Measurements from ENCODE around the gene NELFA. TPM values are rescaled to one million over a fixed set of nuclear protein-coding genes. Genes with fewer than 3 reads are reported as not detected.
"Not testable (repeated sequence)": the region's sequence is repeated elsewhere in the genome, so short reads cannot be mapped to it uniquely, and the experiment has no call there.

NELFA gene
- polyA plus RNA-seq, 3 donors: 40.0 to 49.1 (median 41.7) TPM

GRCh38 chr4:1998296-1998695 is 10.5 kb downstream of the NELFA start:
- DNase-seq: no peak

DNA sequence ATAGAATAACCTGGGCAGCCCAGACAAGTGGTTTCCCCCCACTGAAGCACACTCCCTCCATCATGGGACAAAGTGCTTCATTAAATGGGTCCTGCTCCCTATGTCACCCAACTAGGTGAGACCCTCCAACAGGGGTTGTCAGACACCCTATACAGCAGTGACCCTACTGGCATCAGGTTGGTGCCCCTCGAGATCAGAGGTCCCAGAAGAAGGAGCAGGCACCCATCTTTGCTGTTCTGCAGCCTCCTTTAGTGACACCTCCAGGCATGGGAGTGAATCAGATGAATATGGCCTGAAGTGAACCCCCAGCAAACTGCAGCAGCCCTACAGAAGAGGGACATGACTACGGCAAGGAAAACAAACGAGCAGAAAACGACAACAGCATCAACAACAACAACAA is 11.1 kb downstream of the NELFA start:
- no peak for DNase-seq

DNA sequence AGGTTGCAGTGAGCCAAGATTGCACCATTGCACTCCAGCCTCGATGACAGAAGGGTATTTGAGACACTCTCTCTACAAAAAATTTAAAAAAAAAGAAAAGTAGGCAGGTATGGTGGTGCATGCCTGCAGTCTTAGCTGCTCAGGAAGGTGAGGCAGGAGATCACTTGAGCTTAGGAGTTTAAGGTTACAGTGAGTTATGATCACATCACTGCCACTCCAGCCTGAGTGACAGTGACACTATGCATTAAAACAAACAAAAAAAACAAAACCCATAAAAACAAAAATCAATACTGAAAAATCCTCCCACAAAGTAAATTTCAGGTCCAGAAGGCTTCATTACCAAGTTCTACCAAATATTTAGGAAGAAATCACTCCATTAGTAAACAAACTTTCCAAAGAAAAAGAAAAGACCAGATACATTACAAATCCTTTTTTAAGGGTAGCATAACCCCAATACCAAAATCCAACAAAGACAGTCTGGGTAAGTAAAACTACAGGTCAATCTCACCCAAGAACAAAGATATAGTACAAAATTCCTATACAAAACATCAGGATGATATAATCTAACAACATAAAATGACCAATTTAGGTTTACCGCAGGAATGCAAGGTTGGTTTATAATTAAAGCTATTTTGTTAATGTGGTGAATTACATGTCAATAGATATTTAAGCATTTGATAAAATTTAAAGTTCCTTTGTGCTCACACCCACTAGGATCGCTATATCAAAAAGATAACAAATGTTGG is 11.7 kb downstream of the NELFA start:
- DNase-seq: no peak

DNA sequence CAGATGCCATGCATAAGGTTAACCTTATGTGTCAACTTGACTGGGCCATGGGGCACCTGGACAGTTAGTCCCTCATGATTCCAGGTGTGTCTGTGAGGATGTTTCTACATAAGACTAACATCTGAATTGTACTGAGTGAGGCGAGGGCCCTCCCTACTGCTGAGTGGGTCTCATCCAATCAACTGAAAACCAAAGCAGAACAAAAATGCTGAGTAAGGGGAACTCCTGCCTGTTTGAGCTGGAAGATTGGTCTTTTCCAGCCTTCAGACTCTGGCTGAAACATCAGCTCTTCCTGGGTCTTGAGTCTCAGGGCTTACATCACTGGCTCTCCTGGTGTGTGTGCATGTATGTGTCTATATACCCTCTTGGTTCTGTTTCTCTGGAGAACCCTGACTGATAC is 13.8 kb downstream of the NELFA start:
- DNase-seq: no peak

DNA sequence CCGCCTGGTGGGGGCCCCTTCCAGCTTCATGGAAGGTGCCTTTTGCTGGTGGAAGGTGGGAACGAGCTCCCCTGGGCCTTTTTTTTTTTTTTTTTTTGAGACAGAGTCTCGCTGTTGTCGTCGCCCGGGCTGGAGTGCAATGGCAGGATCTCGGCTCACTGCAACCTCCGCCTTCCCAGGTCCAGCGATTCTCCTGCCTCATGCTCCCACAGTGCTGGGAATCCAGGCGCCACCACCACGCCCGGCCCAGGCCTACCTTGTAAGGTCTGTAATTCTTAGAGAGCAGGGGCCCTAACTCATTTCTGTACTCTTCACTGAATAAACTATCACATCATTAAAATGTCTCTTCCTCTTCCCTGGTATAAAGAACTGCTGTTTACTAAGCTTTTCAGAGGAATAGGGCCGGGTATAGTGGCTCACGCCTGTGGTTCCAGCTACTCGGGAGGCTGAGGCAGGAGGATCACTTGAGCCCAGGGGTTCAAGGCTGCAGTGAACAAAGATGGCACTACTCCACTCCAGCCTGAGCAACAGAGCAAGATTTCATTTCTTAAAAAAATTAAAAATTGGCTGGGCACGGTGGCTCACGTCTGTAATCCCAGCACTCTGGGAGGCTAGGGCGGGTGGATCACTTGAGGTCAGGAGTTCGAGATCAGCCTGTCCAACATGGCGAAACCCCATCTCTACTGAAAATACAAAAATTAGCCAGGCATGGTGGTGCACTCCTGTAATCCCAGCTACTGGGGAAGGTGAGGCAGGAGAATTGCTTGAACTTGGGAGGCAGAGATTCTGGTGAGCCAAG is 14.9 kb downstream of the NELFA start:
- not testable (repeated sequence) for DNase-seq

GRCh38 chr4:1993169-1993516 is 15.6 kb downstream of the NELFA start:
- no peak for DNase-seq

DNA sequence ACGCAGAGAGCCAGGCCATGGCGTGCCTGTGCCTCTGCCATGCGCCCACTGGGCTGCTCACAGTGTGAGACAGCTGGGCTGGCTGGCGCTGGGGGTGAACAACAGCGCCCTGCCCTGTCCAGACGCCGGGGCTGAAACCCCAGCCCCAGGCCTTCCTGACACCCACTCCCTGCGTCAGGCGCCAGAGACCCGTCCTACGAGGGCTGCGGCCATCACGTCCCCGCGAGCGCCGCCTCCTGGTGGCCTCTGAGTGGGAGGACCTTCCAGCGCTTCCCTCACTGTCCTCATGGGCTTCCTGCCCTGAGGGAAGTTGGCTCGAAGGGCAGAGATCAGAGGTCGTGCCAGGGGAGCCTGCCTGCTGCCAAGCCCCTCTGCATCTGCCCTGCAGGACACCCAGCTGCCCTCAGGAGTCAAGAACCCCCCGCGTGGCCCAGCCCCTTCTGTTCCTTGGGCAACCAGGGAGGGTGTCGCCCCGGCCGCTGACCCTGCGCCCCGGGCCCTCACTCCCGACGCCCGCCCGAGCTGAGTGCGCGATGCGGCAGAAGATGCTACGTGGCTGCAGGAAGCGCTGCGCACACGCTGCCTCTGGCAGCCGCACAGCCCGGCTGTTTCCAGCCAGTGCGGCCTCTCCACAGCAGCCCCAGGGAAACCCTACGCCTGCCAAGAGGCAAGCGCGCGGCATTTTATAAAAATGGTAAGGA is 16.2 kb downstream of the NELFA start:
- DNase-seq: no peak

GRCh38 chr4:1991596-1992434 is 17.0 kb downstream of the NELFA start:
- DNase-seq: no peak

DNA sequence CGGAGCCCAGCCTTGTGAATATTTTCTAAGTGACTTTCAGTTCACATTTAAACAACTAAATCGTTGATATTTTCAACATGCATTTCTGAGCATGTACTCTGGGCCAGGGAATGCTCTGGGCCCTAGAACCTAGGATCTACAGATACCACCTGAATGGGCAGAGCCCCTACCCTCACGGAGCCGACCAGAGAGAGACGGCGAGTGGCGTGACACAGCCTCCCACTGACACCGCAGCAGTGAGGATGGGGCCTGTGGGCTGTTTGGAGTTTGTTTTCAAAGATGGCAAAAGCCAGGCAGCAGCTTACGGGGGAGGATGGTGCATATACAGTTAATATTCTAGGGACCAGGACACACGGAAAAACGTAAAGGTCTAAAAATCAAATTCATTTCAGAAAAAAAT is 17.7 kb downstream of the NELFA start:
- no peak for DNase-seq

DNA sequence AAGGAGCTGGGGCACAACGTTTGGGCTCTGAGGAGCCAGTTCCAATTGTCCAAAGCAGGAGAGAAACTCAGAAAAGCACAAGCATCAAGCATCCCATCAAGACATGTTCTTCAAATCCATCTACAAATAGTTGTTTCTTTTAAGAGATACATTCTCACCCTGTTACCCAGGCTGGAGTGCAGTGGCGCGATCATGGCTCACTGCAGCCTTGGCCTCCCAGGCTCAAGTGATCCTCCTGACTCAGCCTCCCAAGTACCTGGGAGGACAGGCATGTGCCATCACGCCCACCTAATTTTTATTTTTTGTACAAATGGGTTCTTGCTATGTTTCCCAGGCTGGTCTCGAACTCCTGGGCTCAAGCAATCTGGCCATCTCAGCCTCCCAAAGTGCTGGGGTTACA is 18.1 kb downstream of the NELFA start:
- DNase-seq: no peak

DNA sequence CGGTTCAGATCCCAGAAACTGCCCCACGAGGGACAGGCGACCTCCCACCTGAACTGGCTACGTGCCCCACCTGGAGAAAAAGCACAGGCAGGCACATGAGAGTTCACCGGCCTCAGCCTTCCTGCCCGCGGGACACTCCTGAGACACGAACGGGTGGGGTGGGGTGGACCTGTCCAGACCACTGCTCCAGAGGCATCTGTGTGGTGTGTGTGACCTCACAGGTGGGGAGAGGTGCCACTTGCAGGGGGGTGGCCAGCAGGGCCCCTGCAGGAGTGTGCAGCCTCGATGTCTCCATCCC is 18.5 kb downstream of the NELFA start:
- no peak for DNase-seq

DNA sequence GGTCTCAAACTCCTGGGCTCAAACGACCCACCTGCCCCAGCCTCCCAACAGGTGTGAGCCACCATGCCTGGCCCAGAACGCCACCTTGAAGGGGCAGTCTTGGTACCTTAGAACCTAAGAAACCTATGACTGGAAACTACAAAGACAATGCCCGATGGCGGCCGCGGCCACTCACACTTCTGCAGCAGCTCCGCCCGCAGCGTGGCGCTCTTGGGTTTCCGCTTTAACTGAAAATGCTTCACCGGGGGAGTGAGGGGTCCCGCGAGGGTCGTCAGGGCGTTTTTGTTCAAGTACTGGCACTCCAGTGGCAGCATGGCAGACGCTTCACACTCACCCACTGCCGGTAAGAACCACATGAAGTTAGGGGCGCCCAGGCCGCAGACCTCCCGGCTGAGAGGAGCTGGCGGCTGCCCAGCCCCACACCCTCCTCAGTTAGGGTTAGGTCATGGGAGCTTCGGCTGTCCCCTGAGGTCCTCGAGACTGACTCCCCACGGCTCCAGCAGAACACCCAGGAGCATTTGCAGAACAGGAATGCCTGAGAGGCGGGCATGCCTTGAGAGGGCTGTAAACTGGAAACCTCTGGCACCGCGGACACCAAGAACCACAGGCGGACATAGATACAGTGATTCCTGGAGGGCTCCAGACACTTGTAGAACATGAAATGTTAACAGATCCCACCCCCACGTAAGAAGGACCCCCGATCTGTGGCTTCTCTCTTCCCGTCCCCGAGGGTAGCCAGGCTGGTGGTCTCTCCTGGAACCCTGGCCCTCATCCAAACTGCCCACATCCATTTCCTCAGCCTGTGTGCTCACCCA is 19.0 kb downstream of the NELFA start:
- DNase-seq: no peak

GRCh38 chr4:1988327-1988724 is 20.4 kb downstream of the NELFA start:
- no peak for DNase-seq

DNA sequence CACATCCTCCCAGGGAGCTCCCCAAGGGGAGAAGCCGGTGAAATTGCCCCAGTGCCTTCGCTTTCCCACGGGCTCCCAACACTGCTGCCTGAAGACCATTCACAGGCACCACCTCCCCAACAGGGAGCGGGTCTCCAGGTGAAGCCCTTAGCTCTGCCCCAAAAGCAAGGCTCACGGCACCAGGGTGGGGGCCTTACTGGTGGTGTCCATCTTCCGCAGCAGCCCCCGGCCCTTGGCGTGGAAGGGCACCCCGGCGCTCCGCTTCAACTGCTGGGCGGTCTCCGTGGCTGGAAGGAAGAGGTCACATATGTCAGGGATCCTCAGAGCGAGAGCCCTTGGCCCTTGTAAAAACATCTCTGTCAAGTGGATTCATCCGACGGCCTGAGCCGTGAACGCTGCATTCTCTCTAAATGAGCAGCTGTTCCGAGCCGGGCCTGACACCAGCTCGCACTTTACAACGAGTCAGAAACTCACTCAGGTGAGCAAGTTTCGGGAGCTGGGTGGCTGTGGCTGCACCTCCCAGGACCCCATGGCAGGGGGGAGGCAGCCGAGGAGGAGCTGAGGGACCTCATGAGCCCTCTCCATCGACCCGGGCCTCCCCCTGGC is 20.9 kb downstream of the NELFA start:
- DNase-seq: no peak

- no peak for DNase-seq
Observed at GRCh38 chr4:1987296-1987695, 21.5 kb downstream of the NELFA start.

DNA sequence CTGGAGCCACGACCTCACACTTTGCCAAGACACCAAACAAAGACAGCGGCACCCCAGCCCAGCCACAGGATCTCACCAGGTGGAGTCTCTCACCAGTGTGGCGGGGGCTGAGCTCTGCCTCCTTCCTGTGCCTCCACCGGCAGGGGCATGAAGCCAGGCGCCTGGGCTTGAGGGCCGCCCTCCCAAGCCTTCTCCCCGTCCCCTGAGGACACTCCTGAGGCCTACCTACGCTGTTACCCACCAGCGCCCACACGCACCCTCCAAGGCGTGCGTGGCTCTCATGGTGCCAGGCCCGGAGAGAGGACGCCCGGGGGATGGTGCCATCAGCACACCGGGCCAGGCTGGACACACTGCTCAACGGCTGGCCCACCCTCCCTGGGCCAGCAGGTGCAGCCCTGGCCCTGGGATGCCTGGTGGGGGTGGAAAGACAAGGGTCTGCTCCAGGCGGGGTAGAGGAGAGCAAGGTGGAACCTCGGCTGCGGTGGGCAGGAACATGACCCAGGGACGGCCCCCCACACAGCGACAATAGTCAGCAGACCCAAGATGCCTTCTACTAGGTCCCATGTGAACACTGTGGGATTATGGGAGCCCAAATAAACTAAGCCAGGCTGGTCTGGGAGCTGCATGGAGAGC is 22.1 kb downstream of the NELFA start:
- no peak for DNase-seq

- no peak for DNase-seq
Observed at GRCh38 chr4:1985780-1986577, 22.8 kb downstream of the NELFA start.

- DNase-seq: no peak
Observed at GRCh38 chr4:1985294-1985693, 23.5 kb downstream of the NELFA start.

- DNase-seq: no peak
Observed at GRCh38 chr4:1984406-1985191, 24.2 kb downstream of the NELFA start.
